ENCODE results near the gene ABR. TPM values are rescaled to one million over a fixed set of nuclear protein-coding genes. Genes with fewer than 3 reads are reported as not detected.

The ABR gene
- total RNA-seq, 1 donor from 2014 or later, result 92.7 TPM

DNA sequence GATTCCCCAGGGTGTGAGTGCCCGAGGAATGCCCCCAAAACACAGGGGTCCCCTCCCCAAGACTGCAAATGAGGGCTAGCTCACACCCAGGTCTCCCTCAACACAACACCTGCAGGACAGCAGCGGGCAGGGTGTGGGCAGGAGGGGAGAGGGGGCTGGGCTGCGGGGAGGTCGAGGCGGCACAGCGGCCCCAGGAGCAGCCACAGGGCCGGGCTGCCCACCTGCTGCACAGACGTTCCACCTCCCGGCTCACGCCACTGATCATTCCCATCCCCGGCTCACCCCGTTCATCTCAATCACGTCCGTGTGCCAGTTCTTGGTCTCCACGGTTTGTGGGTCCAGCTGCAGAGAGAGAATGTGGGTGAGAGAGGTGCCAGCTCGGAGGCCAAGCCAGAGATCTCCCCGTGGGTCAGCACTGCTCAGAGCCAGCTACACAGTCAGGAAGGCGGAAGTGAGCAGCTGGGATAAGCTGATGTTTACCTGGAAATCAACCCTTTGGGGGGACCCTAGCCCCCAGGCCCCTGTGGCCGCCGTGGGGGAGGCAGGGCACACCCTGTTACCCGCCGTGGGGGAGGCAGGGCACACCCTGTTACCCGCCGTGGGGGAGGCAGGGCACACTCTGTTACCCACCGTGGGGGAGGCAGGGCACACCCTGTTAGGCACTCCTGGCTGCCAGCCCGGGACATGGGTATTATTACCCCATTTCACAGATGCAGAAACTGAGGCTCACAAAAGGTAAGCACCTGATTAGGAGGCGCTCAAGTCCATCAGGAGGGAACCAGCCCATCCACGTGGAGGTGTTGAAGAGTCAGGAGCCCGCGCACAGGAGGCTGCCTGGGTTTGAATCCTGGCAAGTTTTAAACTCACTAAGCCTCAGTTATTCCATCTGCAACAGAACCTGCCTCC, 166.7 kb downstream of the ABR start:
- Histone ChIP-seq H3F3A (ENCODE audit: low read depth) (no peaks in the 10 kb centered on the region), H3K4me1 (no peaks in the 10 kb centered on the region), H3K4me2 (no peak overlapping the region), H4K20me1 (ENCODE audit: low read depth) (no peaks in the 10 kb centered on the region), H3K27me3 (no peaks in the 10 kb centered on the region), H3K36me3 (no peaks in the 10 kb centered on the region), H3K9ac (no peak overlapping the region), H3K4me3 (no peak overlapping the region), H3K27ac (no peak overlapping the region), H3K9me3 (ENCODE audit: low read depth) (no peaks in the 10 kb centered on the region), H2AFZ (replicated peaks) (no peak overlapping the region), H3K79me2 (ENCODE audit: low read depth) (no peaks in the 10 kb centered on the region)
- no peak for DNase-seq (ENCODE audit: low spot score)
- TF ChIP-seq EZH2phosphoT487 (IDR thresholded peaks at IDR 0.05), result no peak
- Mint-ChIP-seq H3K9me3 (no peaks in the 10 kb centered on the region), H3K4me3 (no peak overlapping the region), H3K4me1 (no peaks in the 10 kb centered on the region), H3K27me3 (ENCODE audit: insufficient read depth, low read depth) (peaks cover 7% of the 10 kb centered on the region), H3K27ac (no peak overlapping the region), H3K36me3 (peaks cover 8% of the 10 kb centered on the region)

GRCh38 chr17:1011760-1012735, 167.7 kb downstream of the ABR start:
- H3K36me3 Mint-ChIP-seq, result peaks cover 9% of the 10 kb centered on the region
- H3K27me3 Mint-ChIP-seq (ENCODE audit: insufficient read depth, low read depth), result peaks cover 7% of the 10 kb centered on the region
- Histone ChIP-seq H3K9me3 (ENCODE audit: low read depth) (no peaks in the 10 kb centered on the region), H3K4me2 (no peak overlapping the region), H3K36me3 (no peaks in the 10 kb centered on the region), H4K20me1 (ENCODE audit: low read depth) (no peaks in the 10 kb centered on the region), H3K4me3 (no peak overlapping the region), H3F3A (ENCODE audit: low read depth) (no peaks in the 10 kb centered on the region), H3K9ac (no peak overlapping the region), H3K27ac (no peak overlapping the region), H3K4me1 (no peaks in the 10 kb centered on the region), H3K79me2 (ENCODE audit: low read depth) (no peaks in the 10 kb centered on the region), H3K27me3 (no peaks in the 10 kb centered on the region), H2AFZ (replicated peaks) (no peak overlapping the region)
- DNase-seq (ENCODE audit: low spot score), result no peak
- H3K27ac Mint-ChIP-seq, result no peak overlapping the region
- H3K4me3 Mint-ChIP-seq, result no peak overlapping the region
- H3K9me3 Mint-ChIP-seq, result no peaks in the 10 kb centered on the region
- no peaks in the 10 kb centered on the region for H3K4me1 Mint-ChIP-seq
- TF ChIP-seq, protein P1, sequence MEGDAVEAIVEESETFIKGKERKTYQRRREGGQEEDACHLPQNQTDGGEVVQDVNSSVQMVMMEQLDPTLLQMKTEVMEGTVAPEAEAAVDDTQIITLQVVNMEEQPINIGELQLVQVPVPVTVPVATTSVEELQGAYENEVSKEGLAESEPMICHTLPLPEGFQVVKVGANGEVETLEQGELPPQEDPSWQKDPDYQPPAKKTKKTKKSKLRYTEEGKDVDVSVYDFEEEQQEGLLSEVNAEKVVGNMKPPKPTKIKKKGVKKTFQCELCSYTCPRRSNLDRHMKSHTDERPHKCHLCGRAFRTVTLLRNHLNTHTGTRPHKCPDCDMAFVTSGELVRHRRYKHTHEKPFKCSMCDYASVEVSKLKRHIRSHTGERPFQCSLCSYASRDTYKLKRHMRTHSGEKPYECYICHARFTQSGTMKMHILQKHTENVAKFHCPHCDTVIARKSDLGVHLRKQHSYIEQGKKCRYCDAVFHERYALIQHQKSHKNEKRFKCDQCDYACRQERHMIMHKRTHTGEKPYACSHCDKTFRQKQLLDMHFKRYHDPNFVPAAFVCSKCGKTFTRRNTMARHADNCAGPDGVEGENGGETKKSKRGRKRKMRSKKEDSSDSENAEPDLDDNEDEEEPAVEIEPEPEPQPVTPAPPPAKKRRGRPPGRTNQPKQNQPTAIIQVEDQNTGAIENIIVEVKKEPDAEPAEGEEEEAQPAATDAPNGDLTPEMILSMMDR (IDR thresholded peaks at IDR 0.05), result no peak
- no peak for TF ChIP-seq EZH2phosphoT487 (IDR thresholded peaks at IDR 0.05)
- TF ChIP-seq EZH2 (IDR thresholded peaks at IDR 0.05), result no peak

- Histone ChIP-seq H3K9ac (no peak overlapping the region), H3K9me3 (ENCODE audit: low read depth) (no peaks in the 10 kb centered on the region), H3K79me2 (ENCODE audit: low read depth) (no peaks in the 10 kb centered on the region), H3K36me3 (no peaks in the 10 kb centered on the region), H3K4me3 (no peak overlapping the region), H3F3A (ENCODE audit: low read depth) (no peaks in the 10 kb centered on the region), H4K20me1 (ENCODE audit: low read depth) (no peaks in the 10 kb centered on the region), H3K4me1 (no peaks in the 10 kb centered on the region), H2AFZ (replicated peaks) (no peak overlapping the region), H3K4me2 (no peak overlapping the region), H3K27ac (no peak overlapping the region), H3K27me3 (no peaks in the 10 kb centered on the region)
- no peaks in the 10 kb centered on the region for H3K9me3 Mint-ChIP-seq
- no peak overlapping the region for H3K27ac Mint-ChIP-seq
- no peak for DNase-seq (ENCODE audit: low spot score)
- H3K36me3 Mint-ChIP-seq, result peaks cover 9% of the 10 kb centered on the region
- peaks cover 7% of the 10 kb centered on the region for H3K27me3 Mint-ChIP-seq (ENCODE audit: insufficient read depth, low read depth)
- H3K4me3 Mint-ChIP-seq, result no peak overlapping the region
- H3K4me1 Mint-ChIP-seq, result no peaks in the 10 kb centered on the region
- TF ChIP-seq EZH2 (IDR thresholded peaks at IDR 0.05), result no peak
- no peak for TF ChIP-seq EZH2phosphoT487 (IDR thresholded peaks at IDR 0.05)
- TF ChIP-seq, protein P1 (IDR thresholded peaks at IDR 0.05), result no peak
Observed at GRCh38 chr17:1011138-1011537, 168.6 kb downstream of the ABR start.
